HG02852 (cell line): ENCODE measurements around the gene CA5B.
"Not testable (repeated sequence)": the region's sequence is repeated elsewhere in the genome, so short reads cannot be mapped to it uniquely, and the experiment has no call there.

ENCODE experiments used
- ATAC-seq: cut with Tn5 transposase; IDR thresholded peaks from one replicate; pipeline ENCODE4 v1.9.1; 2021; ENCODE audit warnings: mild to moderate bottlenecking, moderate library complexity; ENCODE audit not compliant: unreplicated experiment

The CA5B gene

DNA sequence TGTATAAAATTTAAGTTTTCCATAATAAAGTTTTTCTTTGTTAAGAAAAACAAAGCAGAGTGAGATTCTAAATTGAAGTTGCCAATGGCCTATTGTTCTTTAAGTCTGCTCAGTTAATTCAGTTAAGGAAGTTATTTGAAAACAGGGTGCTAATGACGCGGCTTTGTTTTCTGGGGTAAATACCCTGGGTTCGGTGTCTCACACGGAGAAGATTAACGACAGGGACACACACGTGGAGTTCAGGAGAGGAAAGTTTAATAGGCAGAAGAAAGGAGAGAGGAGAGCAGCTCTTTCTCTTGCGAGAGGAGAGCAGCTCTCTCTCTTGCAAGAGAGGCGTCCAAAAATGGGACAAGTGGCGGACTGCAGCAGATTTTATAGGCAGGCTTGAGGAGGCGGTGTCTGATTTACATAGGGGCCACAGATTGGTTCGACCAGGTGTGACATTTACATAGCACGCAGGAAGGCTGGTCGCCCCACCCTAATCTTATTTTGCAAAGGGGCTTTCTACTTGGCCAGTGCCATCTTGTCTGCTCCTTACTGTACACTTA is 9.6 kb downstream of the CA5B start:
- no peak for ATAC-seq

- no peak for ATAC-seq
These were observed 10.8 kb downstream of the CA5B start for GRCh38 chrX:15748841-15749240.

DNA sequence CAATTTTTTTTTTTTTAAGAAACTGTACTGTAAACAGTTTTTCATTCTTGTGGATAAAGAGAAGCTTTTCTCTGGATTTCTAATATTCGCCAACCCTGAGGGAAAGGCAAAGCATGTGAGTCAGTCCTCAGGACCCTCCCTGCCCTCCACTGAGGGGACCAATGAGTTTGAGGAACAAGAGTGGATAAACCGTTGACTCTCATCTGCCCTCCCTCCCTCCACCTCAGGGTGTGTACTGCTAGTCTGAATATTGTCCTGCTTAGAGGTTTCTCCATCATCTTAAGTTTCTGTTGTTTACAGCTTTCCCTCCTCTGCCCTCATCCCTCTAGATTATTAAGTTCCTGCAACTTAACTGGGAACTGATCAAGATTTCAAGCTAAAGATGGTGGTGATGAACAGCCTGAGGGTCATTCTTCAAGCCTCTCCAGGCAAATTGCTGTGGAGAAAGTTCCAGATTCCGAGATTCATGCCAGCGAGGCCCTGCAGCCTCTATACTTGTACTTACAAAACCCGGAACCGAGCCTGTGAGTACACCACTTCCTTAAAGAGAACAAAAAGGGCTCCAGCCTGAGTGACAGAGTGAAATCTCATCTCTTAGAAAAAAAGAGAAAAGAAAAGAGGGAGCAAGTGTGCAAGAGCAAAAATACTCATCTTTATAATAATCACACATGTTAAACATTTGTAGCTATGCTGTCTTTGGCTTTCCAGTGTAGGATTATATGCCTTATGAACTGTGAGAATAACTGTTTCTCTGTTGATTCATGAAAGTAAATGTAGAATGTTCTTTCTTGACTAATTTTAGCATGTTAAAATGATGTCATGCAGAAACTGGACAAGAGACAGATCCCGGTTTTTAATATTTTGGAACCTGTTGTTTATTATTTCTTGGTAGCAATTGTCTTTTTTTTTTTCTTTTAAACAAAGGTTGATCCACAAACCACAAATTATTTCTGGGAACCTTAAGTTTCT is 11.9 kb downstream of the CA5B start:
- ATAC-seq, result peak; percentile 88

- ATAC-seq, result no peak
These were observed 12.6 kb downstream of the CA5B start for GRCh38 chrX:15750611-15751154.

DNA sequence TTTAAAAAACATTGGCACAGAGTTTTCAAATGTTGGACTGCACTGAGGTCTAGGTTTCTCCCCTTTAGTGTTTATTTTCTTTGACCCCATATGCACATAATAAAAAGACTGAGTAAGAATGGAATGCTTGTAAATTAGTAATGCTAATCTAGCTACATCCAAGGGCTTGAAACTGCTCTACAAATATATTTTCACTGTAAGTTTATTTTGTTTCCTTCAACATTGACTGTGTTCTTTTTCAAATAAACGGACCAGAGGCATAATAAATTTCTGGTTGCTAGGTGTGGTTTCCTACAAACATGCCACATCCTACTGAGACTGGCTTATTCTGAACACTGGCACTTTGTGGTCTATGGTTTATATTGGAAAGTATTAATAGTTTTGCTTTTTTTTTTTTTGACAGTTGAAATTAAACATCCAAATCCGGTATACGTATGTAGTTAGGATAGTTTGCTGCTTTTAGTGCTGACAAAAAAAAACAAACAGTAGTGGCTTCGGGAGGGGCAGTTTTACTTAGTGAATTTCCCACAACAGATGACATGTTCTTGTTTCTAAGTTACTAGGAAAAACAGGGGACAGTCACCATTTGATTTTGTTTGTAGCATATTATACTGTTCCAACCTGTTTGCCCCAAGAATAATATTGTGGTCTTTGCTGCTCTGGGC is 13.2 kb downstream of the CA5B start:
- no peak for ATAC-seq

GRCh38 chrX:15755091-15755490 is 17.0 kb downstream of the CA5B start:
- ATAC-seq, result no peak

- ATAC-seq, result no peak
These were observed 20.1 kb downstream of the CA5B start for GRCh38 chrX:15758140-15758539.

DNA sequence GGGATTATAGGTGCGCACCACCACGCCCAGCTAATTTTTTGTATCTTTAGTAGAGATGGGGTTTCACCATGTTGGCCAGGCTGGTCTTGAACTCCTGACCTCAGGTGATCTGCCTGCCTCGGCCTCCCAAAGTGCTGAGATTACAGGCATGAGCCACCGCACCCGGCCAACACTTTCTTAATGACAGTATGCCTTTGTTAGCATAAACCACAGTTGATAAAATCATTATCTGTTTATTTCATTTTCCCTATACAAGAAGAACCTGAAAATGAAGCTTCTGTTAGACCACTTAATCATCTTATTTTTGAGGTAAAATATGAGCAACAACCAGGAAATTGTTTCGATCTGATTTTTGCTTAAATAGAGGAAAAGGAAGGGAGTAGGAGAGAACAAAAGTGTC is 21.8 kb downstream of the CA5B start:
- not testable (repeated sequence) for ATAC-seq

- ATAC-seq, result peak; percentile 73
These were observed 23.6 kb downstream of the CA5B start for GRCh38 chrX:15761564-15762191.

DNA sequence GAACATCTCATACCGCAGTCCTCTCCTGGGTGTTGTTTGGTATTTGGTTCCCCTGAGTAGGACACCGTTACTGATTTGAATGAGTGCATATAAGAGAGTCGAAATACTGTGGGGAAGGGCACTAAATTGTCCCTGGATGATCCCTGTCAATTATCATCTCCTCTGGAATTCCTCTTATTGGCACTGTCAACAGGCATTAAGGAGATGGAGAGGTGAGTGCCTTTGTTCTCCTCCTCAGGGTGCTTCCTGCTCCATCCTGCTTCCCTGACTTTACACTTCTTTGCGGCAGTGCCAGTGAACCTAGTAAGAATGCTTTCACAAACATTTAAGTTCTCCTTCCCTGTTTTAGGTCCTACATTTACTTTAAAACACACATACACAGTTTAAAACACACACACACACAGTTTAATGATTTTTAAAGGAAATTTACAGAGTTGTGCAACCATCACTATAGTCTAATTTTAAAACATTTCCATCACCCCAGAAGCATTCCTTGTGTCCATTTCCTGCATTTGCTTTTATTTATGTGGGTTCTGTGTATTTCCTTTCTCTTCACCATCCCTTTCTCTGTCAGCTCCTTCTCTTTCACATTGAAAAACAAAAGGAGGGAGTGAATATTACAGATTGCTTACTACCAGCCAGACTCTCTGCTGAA is 31.4 kb downstream of the CA5B start:
- no peak for ATAC-seq

DNA sequence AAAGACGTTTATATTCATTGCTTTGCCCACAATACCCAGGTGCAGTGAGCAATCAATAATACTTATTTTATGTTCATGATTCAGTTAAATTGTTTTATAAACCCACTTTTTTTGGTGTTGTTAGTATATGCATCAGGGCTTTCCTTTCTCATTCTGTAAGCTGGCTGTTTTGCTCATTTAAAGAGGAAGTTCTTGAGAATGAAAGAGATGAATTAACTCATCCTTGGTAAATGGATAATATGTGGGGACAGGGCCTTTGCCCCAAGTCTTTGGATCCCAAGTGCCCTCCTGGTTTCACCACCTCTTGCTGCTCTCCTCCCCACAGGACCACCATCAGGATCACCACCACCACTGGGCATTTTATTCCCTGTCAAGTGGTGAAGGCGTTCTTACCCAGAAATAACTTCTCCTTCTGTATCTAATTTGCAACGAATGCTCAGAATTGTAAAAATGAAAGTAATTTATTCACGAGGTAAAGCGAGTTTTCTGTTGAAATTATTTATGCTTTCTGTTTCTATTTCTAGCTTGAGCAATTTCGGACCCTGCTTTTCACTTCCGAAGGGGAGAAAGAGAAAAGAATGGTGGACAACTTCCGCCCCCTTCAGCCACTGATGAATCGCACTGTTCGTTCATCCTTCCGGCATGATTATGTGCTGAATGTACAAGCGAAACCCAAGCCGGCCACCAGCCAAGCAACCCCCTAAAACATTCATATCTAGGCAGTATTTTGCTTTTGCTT is 44.1 kb downstream of the CA5B start:
- ATAC-seq, result peak; percentile 88

- ATAC-seq, result no peak
These were observed 47.2 kb downstream of the CA5B start for GRCh38 chrX:15785176-15785750.

- no peak for ATAC-seq
These were observed 48.8 kb downstream of the CA5B start for GRCh38 chrX:15786915-15787314.

- peak; percentile 91 for ATAC-seq
These were observed 52.1 kb downstream of the CA5B start, which contains the start of gene ZRSR2 for GRCh38 chrX:15789979-15790768. ZRSR2 (plus strand) TSS chrX:15790484; CDS start chrX:15790496, 12 bp downstream.

GRCh38 chrX:15790769-15791290 is 52.8 kb downstream of the CA5B start:
- peak; percentile 25 for ATAC-seq

DNA sequence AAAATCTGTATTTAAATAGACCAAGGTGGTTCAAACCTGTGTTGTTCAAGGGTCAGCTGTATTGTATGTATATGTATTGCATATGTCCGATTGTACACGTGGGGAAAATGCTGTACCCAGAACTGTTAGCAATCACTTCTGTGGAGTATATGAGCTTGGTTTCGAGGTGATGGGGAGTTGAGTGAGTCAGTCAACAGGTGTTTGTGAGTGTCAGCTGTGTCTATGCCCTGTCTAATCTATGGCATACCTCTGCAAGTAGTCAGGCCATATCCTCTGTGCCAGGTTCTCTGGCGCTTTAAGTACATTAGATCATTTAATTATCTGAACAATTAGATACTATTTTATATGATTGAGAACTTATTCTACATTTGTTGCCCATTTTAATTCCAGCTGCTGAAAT is 59.6 kb downstream of the CA5B start:
- no peak for ATAC-seq

DNA sequence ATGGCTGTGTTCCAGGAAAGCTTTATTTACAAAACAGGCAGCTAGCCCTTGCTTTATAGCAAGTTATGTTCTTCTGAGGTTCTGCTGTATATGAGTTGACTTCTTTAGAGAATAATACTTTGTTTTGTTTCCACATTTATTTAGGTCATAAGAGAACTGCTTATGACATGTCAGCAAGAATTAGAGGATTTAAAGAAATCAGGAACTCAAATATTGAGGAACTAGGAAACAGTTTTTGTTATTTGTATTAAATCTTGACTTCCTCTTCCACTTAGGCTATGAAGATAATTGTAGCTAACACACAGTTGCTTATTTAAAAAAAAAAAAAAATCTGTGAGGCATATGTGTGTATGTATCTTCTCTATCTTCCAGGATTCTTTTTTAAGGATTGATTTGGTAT is 66.5 kb downstream of the CA5B start:
- no peak for ATAC-seq

DNA sequence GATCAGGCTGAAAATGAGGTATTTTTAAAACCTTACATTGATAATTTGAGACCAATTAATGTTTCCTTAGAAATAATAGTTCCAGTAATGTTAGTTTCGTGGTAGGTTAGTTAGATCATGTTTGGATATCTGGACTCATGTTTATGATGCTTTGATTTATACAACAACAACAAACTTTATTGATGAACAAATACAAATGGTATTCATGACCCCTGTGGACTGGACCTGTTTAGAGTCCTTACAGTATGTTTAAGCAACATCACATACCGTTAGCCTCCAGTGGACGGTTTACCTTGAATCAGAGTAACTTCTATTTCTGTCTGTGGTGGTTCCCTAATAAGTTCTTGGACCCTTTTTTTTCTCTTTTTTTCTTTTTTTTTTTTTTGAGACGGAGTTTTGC is 70.2 kb downstream of the CA5B start:
- ATAC-seq, result no peak
